NCI-H2029 (cell line): Measurements from ENCODE around the gene GPR31.

ENCODE experiments used
- DNase-seq: peaks from one replicate; lab custom pipeline; 2025; lab: John Stamatoyannopoulos, UW

Gene GPR31

GRCh38 chr6:167139761-167140160, 18.0 kb downstream of the GPR31 start:
- no peak for DNase-seq

GRCh38 chr6:167137881-167138280, 19.9 kb downstream of the GPR31 start:
- peak; percentile 21 for DNase-seq

GRCh38 chr6:167137081-167137480, 20.7 kb downstream of the GPR31 start:
- no peak for DNase-seq

- DNase-seq: no peak
These were observed 21.4 kb downstream of the GPR31 start for GRCh38 chr6:167136376-167136775.

DNA sequence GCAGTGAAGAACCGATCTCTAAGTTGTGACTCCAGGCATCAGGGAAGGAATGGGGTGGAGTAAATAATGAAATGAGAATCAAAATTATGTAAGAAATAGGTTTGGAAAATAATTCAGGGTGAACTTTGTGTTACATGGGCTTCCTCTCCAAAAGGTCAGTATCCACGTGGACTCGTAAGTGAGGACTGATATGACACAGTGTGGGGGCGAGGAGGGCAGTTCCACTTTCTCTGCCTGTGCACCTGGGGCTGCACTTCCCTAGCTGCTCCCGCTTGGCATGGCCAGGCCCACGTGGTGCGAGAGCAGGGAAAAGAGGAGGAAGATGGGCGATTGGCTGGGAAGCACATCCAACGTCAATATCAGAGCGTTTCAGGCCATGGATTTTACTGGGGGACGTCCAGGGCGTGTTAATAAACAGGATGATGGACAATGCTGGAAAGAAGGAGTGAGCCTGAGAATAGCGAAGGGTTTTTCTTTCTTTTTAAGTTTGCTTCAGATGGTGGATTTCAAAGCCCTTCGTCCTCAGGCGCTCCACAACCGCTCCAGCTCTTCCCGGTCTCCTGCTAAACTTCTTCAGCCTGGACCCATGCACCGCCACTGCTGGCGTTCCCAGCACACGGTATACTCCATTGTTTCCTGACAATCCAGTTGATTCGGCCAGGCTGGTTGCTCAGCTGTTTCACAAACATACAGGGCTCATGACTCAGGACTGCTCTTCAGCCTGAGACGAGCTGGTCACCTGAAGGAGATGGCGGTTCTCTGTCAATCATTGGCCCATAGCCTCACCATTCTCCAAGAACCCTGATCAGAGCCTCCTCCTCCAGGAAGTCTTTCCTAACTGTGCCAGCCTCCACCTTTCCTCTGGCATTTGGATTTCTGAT, 23.1 kb downstream of the GPR31 start:
- DNase-seq: no peak

DNA sequence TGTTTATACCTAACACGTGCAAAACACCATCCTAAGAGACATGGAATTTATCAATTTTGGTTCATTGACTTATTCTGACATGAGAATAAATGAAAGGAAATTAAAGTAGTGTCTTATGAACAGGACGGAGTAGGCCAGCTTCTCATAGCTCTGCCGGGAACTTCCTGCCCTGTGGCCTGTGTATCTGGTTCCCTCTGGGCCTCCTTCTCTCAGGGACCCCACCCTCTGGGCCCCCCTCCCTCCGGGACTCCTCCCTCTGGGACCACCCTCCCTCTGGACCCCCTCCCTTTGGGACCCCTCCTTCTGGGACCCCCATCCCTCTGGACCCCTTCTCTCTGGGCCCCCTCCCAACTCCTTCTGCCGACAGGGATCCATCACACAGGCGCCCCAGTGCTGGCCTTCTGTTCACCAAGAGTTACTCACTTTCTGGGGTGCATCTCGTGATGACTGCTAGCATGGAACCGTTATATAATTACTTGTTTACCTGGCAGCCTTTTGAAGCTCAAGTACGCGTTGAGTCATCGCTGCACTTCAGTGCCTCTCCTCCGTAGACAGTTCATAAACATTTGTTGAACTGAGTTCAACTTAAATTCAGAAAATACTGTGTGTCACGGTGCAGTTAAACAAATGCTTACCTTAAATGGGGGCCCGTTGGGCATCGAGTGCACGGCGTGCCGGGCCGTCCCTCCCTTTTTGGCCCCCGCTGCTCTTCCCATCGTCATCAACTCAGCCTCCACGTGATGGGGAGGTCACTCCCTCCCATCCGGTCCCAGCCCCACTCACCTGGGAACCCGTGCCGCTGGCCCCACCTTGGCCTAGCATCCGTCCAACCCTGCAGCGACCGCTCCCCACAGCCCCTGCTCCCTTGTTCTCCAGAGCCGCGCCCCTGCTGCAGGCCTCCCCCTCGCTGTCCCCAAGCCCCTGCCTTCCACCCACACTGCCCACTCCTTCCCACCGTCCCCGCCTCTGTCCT, 26.8 kb downstream of the GPR31 start:
- peak; percentile 88 for DNase-seq

DNA sequence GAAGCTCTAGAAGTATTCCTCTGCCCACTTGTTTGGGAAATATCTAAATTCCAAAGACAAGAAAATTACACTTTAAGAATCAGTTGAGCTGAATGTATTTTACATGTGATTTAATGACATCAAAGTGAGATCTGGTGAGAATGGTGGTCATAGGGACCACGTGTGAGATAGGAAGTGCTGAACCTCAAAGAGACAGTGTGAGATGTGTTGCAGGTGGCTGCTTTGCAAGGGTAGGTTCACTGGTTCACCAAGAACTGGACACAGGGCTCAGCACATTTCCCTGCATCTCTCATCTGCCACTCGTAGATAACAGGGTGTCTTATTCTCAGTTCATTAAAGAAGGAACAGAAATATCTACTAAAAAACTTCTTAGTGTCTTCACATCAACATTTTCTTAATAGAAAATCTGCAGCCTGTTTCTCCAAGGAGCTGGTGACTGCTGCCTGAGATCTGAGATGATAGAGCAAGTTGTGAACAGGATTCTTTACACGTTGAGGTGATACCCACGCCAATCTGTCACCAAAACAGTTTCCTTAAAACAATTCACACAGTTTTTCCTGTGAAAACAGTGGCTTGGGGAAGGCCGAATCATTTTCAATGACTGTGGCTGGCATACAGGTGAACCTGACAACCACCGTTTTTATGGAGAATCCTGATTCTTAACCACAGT, 27.6 kb downstream of the GPR31 start:
- DNase-seq: no peak

DNA sequence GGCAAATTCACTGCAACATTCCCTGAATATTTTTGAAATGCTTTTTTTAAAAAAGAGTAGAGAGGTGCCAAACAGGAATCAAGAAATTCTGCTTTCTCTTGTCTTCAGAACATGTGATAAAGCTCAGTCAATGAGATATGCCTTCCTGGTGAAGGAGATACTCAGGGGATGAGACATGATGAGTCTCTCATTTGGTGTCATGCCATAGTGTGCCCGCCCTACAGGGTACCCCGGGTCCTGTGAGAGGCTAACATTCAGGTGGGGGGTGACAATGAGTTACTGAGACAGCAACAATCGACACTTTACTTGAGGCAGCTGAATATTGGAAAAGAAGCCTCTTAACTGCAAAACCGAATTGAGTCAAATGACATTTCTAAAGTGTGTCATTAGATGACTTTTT, 28.2 kb downstream of the GPR31 start:
- no peak for DNase-seq

GRCh38 chr6:167129159-167129558, 28.6 kb downstream of the GPR31 start:
- DNase-seq: no peak

DNA sequence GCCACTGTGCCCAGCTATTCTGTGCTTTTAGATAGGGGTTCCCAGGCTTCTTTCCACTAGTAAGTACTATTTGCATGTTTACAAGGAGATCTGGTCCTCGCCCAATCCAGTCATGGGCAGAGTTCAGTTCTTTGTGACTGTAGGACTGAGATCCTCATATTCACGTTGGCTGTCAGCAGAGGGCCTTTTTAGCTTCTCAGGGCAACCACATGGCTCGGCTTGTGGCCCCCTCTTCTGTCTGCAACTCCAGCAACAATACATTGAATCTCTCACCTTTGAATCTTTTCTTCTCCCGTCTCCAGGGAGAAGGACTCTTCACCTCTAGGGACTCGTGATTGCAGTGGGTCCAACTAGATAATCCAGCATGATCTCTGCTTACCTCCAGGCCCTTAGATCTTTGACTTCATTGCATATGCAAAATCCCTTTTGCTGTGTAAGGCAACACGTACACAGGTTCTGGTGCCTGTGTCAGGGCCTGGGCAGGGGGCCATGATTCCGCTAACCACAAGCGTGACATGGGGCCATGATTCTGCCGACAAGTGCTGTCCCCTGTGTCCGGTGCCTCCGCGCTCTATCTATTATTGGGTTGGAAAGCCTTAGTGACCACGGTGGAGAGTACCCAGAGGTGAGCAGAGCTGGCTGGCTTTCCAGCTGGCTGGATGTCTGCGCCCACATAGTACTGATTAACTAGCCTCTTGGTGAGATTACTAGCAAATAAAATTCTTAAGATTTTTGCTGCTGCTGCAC, 29.8 kb downstream of the GPR31 start:
- no peak for DNase-seq

- no peak for DNase-seq
These were observed 31.9 kb downstream of the GPR31 start for GRCh38 chr6:167125855-167126349.

DNA sequence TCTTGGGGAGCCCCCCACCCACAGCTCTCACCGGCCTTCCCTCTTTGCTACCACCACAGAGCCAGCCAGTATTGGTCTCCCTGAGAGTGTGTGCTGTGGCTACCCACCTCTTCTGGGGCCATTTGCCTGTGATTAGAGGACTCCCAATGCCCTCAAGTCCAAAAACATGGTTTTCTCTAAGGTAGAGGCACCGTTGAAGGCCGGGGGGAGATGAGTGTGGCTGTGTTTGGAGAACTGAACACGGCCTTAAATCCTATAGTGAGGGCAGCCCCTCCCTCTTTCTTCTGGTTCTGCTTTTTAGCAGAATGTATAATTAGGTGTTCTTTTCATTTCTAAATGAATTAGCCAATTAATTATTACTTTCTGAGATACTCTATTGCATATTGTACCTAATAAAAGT, 32.4 kb downstream of the GPR31 start:
- no peak for DNase-seq

- no peak for DNase-seq
These were observed 33.0 kb downstream of the GPR31 start for GRCh38 chr6:167124753-167125152.

DNA sequence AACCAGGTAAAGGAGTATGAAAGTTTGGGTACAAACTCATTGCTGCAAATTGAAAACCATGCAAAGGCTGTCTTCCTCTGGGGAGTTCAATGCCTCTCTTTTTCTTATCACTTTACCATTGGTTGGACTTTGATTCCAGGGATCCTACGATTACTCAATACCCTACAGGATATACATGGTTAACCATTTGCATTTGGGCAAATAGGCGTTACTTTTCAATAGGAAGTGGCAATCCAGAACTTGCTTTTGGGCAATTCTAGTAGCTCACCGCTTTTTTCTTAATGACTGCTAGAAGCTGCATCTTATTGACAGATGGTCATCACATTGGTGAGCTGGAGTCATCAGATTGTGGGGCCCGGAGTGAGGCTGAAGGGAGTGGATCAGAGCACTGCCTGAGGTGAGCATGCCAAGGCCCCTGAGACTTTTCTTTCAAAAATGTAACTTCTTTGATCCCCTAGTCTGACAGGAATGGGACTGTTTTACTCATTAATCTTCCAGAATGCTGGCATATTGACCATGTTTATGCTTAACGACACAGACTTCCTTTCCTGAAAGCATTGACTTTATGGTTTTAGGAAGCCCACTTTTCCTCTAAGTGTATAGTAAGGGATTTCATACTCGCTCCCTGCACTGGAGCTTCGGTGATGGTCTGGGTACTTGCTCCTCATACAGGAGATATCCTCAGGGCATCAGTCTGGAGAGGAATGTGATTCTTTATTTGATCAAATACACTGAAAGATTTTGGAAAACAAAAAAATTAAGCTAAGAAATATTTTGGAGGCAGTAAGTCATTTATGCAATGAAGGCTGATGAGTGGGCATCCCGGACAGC, 34.7 kb downstream of the GPR31 start, which contains the start of gene CCR6:
Gene CCR6, plus strand, starts transcription at position 270 of the 831 bp plus-strand sequence. CDS start 13,039 bp downstream, outside the sequence.
- no peak for DNase-seq

DNA sequence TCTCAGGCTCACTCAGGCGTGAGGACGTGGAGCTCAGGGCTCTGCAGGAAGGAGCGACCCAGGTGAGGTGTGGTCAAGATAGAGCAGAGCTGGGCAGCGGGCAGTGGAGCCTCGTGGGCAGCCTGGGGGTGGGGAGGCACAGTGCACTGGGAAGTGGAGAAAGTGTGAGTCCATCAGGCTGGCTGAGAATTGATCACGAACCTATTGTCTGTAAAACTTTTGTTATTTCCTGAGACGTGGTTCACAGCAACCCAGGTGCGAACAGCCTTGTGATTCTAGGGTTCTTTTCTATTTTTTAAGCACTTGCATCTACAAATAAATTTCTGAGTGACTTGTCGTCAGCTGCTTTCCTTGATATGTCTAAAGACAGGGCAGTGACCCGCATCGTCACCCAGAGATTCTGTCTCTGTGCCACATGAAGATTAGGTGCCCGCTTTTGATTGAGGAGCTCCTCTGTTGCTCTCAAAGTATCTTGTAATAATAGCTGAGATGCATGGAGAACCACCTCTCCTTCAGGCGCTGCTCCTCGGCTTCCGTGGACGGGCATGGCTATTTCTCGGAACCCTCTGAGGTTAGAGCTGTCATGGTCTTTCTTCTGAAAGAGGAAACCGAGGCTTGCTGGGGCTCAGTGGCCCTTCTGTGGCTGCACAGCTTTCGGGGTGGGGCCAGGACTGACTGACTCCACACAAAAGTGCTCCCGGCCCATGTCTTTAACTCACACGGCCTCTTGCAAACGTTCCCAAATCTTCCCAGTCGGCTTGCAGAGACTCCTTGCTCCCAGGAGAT, 35.5 kb downstream of the GPR31 start:
- DNase-seq: no peak

DNA sequence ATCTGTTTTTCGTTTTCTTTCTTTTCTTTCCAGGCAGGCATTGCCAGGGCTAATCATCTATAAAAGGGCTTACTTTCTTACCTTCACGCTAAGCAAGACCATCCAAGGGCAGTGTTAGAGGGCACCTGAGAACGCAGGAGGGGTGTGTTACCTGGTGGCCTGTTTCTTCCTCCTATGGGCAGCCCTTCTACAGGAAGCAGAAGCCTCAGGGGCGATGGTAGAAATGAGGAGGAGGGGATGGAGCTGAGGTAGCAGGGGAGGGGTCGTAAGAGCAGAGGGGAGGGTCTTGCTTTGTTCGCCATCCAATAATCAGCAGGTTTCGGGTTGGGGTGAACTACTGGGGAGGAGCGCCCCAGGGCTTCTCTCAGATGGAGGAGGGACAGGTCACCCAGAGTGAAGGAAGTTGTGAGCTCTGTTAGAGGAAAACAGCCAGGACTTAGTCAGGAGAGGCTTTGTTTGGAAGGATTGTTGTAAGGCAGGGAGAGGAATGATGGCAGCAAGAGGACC, 36.4 kb downstream of the GPR31 start:
- DNase-seq: no peak

- no peak for DNase-seq
These were observed 37.2 kb downstream of the GPR31 start for GRCh38 chr6:167120583-167120903.

- DNase-seq: peak; percentile 6
These were observed 37.9 kb downstream of the GPR31 start for GRCh38 chr6:167119670-167120582.
